ENCODE results near the gene FCAR. TPM values are rescaled to one million over a fixed set of nuclear protein-coding genes. Genes with fewer than 3 reads are reported as not detected.
"Not testable (repeated sequence)": the region's sequence is repeated elsewhere in the genome, so short reads cannot be mapped to it uniquely, and the experiment has no call there.

Gene FCAR
- total and polyA plus RNA-seq, 4 donors: 0.39 to 2.4 (median 2.2) TPM; not detected in 1

DNA sequence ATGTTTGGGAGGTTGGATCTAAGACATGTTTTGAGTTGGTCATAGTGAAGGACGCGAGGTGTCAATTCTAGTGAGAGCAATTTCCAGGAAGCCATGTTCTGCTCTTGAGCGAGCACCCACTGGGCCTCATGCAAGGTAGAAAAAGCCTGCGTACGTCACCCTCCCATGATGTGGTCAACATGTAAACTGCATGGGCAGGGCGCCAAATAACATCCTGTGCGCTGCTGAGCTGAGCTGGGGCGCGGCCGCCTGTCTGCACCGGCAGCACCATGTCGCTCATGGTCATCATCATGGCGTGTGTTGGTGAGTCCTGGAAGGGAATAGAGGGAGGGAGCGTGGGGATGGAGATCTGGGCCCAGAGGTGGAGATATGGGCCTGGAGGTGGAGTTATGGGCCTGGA, 41.5 kb upstream of the FCAR start, which contains the start of gene KIR2DS4:
Gene KIR2DS4, plus strand, starts transcription at position 181 of the 400 bp plus-strand sequence.
- H3K27me3 ChIP-seq (ENCODE audit: control insufficient read depth in 4 of 4, insufficient read depth in 4 of 4, low read length in 3 of 4); H3K4me1 ChIP-seq (ENCODE audit: control insufficient read depth in 4 of 4, insufficient read depth in 4 of 4, low read length in 3 of 4); H3K9ac ChIP-seq (ENCODE audit: low read depth in 1 of 2, low read length in 2 of 2); H3K4me3 ChIP-seq (ENCODE audit: low read depth in 1 of 3, low read length in 3 of 3); H3K9me3 ChIP-seq (ENCODE audit: control insufficient read depth in 4 of 4, low read length in 3 of 4); H3K36me3 ChIP-seq (ENCODE audit: control insufficient read depth in 4 of 4, insufficient read depth in 3 of 4, low read depth in 1 of 4, low read length in 3 of 4); H3K27ac ChIP-seq (ENCODE audit: low read depth in 1 of 2, low read length in 2 of 2); DNase-seq (ENCODE audit: low spot score): not testable (repeated sequence)
- whole genome bisulfite sequencing: 87% methylated on average over 14 of the region's 14 CpGs

DNA sequence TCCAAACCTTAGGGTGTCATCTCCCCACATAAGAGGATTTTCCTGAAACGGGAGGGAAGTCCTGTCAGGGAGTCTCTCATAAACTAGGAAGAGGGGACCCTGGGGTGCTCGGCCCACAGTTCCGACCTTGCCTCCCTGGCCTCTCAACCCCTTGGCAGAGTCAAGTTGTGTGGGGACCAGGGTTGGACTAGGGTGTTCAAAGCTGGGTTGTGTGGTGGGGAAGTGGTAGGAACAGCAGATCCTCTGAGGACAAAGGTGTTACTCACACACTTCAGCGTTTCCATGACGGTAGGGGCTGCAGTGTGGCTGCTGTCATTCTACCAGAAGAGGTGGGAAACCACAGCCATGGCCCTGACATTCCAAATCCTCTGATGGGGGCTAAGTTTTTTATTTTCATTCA, 38.9 kb upstream of the FCAR start:
- not testable (repeated sequence) for H3K27me3 ChIP-seq (ENCODE audit: control insufficient read depth in 4 of 4, insufficient read depth in 4 of 4, low read length in 3 of 4); H3K27ac ChIP-seq (ENCODE audit: low read depth in 1 of 2, low read length in 2 of 2); DNase-seq (ENCODE audit: low spot score); H3K9me3 ChIP-seq (ENCODE audit: control insufficient read depth in 4 of 4, low read length in 3 of 4); H3K4me1 ChIP-seq (ENCODE audit: control insufficient read depth in 4 of 4, insufficient read depth in 4 of 4, low read length in 3 of 4); H3K4me3 ChIP-seq (ENCODE audit: low read depth in 1 of 3, low read length in 3 of 3); H3K9ac ChIP-seq (ENCODE audit: low read depth in 1 of 2, low read length in 2 of 2); H3K36me3 ChIP-seq (ENCODE audit: control insufficient read depth in 4 of 4, insufficient read depth in 3 of 4, low read depth in 1 of 4, low read length in 3 of 4)
- WGBS: 66% methylated on average over 5 of the region's 5 CpGs

DNA sequence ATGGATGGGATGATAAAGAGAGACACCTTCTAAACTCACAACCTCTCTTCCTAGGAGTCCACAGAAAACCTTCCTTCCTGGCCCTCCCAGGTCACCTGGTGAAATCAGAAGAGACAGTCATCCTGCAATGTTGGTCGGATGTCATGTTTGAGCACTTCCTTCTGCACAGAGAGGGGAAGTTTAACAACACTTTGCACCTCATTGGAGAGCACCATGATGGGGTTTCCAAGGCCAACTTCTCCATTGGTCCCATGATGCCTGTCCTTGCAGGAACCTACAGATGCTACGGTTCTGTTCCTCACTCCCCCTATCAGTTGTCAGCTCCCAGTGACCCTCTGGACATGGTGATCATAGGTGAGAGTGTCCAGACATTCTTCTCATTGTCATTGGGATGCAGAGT, 36.5 kb upstream of the FCAR start:
- not testable (repeated sequence) for H3K36me3 ChIP-seq (ENCODE audit: control insufficient read depth in 4 of 4, insufficient read depth in 3 of 4, low read depth in 1 of 4, low read length in 3 of 4); H3K27me3 ChIP-seq (ENCODE audit: control insufficient read depth in 4 of 4, insufficient read depth in 4 of 4, low read length in 3 of 4); DNase-seq (ENCODE audit: low spot score); H3K27ac ChIP-seq (ENCODE audit: low read depth in 1 of 2, low read length in 2 of 2); H3K4me1 ChIP-seq (ENCODE audit: control insufficient read depth in 4 of 4, insufficient read depth in 4 of 4, low read length in 3 of 4); H3K9ac ChIP-seq (ENCODE audit: low read depth in 1 of 2, low read length in 2 of 2); H3K4me3 ChIP-seq (ENCODE audit: low read depth in 1 of 3, low read length in 3 of 3); H3K9me3 ChIP-seq (ENCODE audit: control insufficient read depth in 4 of 4, low read length in 3 of 4)
- WGBS: 58% methylated on average over 2 of the region's 2 CpGs

DNA sequence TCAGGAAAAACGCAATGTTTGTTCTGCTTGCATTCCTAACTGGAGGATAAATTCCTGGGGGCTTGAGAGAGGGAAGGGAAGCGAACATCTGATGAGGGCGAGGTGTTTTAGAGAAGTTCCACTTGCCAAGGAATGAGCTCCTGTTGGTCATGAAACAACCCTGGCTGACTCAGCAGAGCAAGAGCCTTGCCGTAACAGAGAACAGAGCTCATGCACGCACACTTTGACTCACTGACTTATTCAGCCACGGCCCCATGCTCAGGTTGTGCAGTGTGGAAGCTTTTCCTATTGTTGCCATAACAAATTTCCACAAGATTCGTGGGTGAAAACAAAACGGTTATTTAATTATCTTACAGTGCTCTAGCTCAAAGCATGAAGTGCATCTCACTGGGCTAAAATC, 30.9 kb upstream of the FCAR start:
- not testable (repeated sequence) for H3K27me3 ChIP-seq (ENCODE audit: control insufficient read depth in 4 of 4, insufficient read depth in 4 of 4, low read length in 3 of 4); DNase-seq (ENCODE audit: low spot score); H3K9ac ChIP-seq (ENCODE audit: low read depth in 1 of 2, low read length in 2 of 2); H3K4me1 ChIP-seq (ENCODE audit: control insufficient read depth in 4 of 4, insufficient read depth in 4 of 4, low read length in 3 of 4); H3K36me3 ChIP-seq (ENCODE audit: control insufficient read depth in 4 of 4, insufficient read depth in 3 of 4, low read depth in 1 of 4, low read length in 3 of 4); H3K4me3 ChIP-seq (ENCODE audit: low read depth in 1 of 3, low read length in 3 of 3); H3K9me3 ChIP-seq (ENCODE audit: control insufficient read depth in 4 of 4, low read length in 3 of 4); H3K27ac ChIP-seq (ENCODE audit: low read depth in 1 of 2, low read length in 2 of 2)
- WGBS: 60% methylated on average over 8 of the region's 8 CpGs

GRCh38 chr19:54850061-54850640, 23.9 kb upstream of the FCAR start, which contains the start of gene KIR3DL2:
Gene KIR3DL2, plus strand, starts transcription at chr19:54850443. Its CDS starts 33 bp downstream, at chr19:54850476.
- H3K27me3 ChIP-seq (ENCODE audit: control insufficient read depth in 4 of 4, insufficient read depth in 4 of 4, low read length in 3 of 4); H3K4me3 ChIP-seq (ENCODE audit: low read depth in 1 of 3, low read length in 3 of 3); H3K27ac ChIP-seq (ENCODE audit: low read depth in 1 of 2, low read length in 2 of 2); H3K9me3 ChIP-seq (ENCODE audit: control insufficient read depth in 4 of 4, low read length in 3 of 4); H3K4me1 ChIP-seq (ENCODE audit: control insufficient read depth in 4 of 4, insufficient read depth in 4 of 4, low read length in 3 of 4); H3K9ac ChIP-seq (ENCODE audit: low read depth in 1 of 2, low read length in 2 of 2); DNase-seq (ENCODE audit: low spot score); H3K36me3 ChIP-seq (ENCODE audit: control insufficient read depth in 4 of 4, insufficient read depth in 3 of 4, low read depth in 1 of 4, low read length in 3 of 4): not testable (repeated sequence)
- WGBS: 82% methylated on average over 16 of the region's 16 CpGs

DNA sequence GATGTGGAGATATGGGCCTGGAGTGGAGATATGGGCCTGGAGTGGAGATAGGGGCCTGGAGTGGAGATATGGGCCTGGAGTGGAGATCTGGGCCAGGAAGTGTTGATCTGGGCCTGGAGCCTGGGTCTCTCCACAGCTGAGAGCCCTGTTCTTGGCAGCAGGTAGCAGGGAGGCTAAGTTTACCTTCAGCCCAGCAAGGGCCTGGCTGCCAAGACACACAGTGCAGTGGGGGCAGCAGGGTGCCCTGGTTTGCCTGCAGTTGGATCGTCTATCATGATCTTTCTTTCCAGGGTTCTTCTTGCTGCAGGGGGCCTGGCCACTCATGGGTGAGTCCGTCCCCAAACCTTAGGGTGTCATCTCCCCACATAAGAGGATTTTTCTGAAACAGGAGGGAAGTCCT, 23.1 kb upstream of the FCAR start:
- Histone ChIP-seq H3K27ac (ENCODE audit: low read depth in 1 of 2, low read length in 2 of 2) (no peak overlapping the region), H3K4me3 (ENCODE audit: low read depth in 1 of 3, low read length in 3 of 3) (no peak overlapping the region), H3K36me3 (ENCODE audit: control insufficient read depth in 4 of 4, insufficient read depth in 3 of 4, low read depth in 1 of 4, low read length in 3 of 4) (no peaks in the 10 kb centered on the region), H3K4me1 (ENCODE audit: control insufficient read depth in 4 of 4, insufficient read depth in 4 of 4, low read length in 3 of 4) (no peaks in the 10 kb centered on the region), H3K9me3 (ENCODE audit: control insufficient read depth in 4 of 4, low read length in 3 of 4) (peaks cover 0 to 7% (median under 1%) of the 10 kb centered on the region in 4 donors), H3K9ac (ENCODE audit: low read depth in 1 of 2, low read length in 2 of 2) (no peak overlapping the region), H3K27me3 (ENCODE audit: control insufficient read depth in 4 of 4, insufficient read depth in 4 of 4, low read length in 3 of 4) (no peaks in the 10 kb centered on the region)
- no peak for DNase-seq (ENCODE audit: low spot score)
- WGBS: 52% methylated on average over 2 of the region's 2 CpGs
- TF ChIP-seq SP1 (IDR thresholded peaks at IDR 0.05) (no peak), YY1 (IDR thresholded peaks at IDR 0.05) (no peak), EGR1 (IDR thresholded peaks at IDR 0.05; ENCODE audit: low read depth in 2 of 2) (no peak), JUND (IDR thresholded peaks at IDR 0.05) (no peak), GABPA (IDR thresholded peaks at IDR 0.05 in 1 of 2, conservative IDR thresholded peaks at IDR 0.05 in 1 of 2) (no peak), HNF4A (conservative IDR thresholded peaks at IDR 0.05) (no peak), REST (IDR thresholded peaks at IDR 0.05) (no peak), ATF3 (IDR thresholded peaks at IDR 0.05) (no peak), TAF1 (conservative IDR thresholded peaks at IDR 0.05) (no peak)
